GM12878 (cell line): ENCODE data around the gene GPN1. TPM values are rescaled to one million over a fixed set of nuclear protein-coding genes. Genes with fewer than 3 reads are reported as not detected.

Source experiments
- BMI1 ChIP-seq: fragments of 450-650 bp; IDR thresholded peaks from 2 replicates; pipeline ENCODE4 v1.6.1; 2016; ENCODE audit warnings: mild to moderate bottlenecking, moderate library complexity, borderline replicate concordance
- CBX5 ChIP-seq: sonication (generic); IDR thresholded peaks from 2 replicates; pipeline ENCODE4 v1.6.1; 2016; ENCODE audit warnings: low read depth, moderate library complexity, mild to moderate bottlenecking, inconsistent platforms
- CEBPB ChIP-seq, 2 experiments: fragments of 150-350 bp in 1 of 2; IDR thresholded peaks; 2 replicates each; pipeline ENCODE4 v1.6.1; 2012 to 2014; ENCODE audit warnings: low read depth in 2 of 2, low read length in 2 of 2, borderline replicate concordance in 1 of 2, inconsistent platforms in 1 of 2
- E2F8 ChIP-seq: fragments of 450-650 bp; IDR thresholded peaks from 2 replicates; pipeline ENCODE4 v1.6.1; 2018; ENCODE audit warnings: mild to moderate bottlenecking, low read depth, moderate library complexity; ENCODE audit not compliant: partially characterized antibody
- E4F1 ChIP-seq: fragments of 450-650 bp; IDR thresholded peaks from 2 replicates; pipeline ENCODE4 v1.6.1; 2018; ENCODE audit warnings: borderline replicate concordance, mild to moderate bottlenecking; ENCODE audit not compliant: partially characterized antibody
- EZH2 ChIP-seq: IDR thresholded peaks from 2 replicates; pipeline ENCODE4 v1.6.1; 2012; ENCODE audit warnings: low read depth, mild to moderate bottlenecking, control low read depth, inconsistent platforms, low read length, borderline replicate concordance; ENCODE audit not compliant: control insufficient read depth
- MEF2A ChIP-seq: IDR thresholded peaks from 2 replicates; pipeline ENCODE4 v1.6.1; 2011; ENCODE audit warnings: low read depth, mild to moderate bottlenecking, low read length, moderate library complexity; ENCODE audit not compliant: insufficient read depth
- NR2F1 ChIP-seq: fragments of 450-650 bp; conservative IDR thresholded peaks from 2 replicates; pipeline ENCODE4 v1.6.1; 2017; ENCODE audit warnings: mild to moderate bottlenecking
- PAX5 ChIP-seq: IDR thresholded peaks from 2 replicates; pipeline ENCODE4 v1.6.1; 2011; ENCODE audit warnings: low read depth, low read length, borderline replicate concordance
- PKNOX1 ChIP-seq: fragments of 450-650 bp; IDR thresholded peaks from 2 replicates; pipeline ENCODE4 v1.6.1; 2016; ENCODE audit warnings: mild to moderate bottlenecking
- RAD51 ChIP-seq: fragments of 450-650 bp; IDR thresholded peaks from 2 replicates; pipeline ENCODE4 v1.6.1; 2016; ENCODE audit warnings: moderate library complexity, mild to moderate bottlenecking, inconsistent platforms
- SIX5 ChIP-seq: IDR thresholded peaks from 2 replicates; pipeline ENCODE4 v1.6.1; 2011; ENCODE audit warnings: mild to moderate bottlenecking, low read depth, low read length, moderate library complexity; ENCODE audit not compliant: severe bottlenecking
- SMARCA5 ChIP-seq: fragments of 450-650 bp; IDR thresholded peaks from 2 replicates; pipeline ENCODE4 v1.6.1; 2017; ENCODE audit warnings: mild to moderate bottlenecking
- SREBF2 ChIP-seq: IDR thresholded peaks from 2 replicates; pipeline ENCODE4 v1.6.1; 2012; ENCODE audit warnings: mild to moderate bottlenecking, low read length
- TCF7 ChIP-seq: IDR thresholded peaks from 2 replicates; pipeline ENCODE4 v1.6.1; 2014; ENCODE audit warnings: antibody characterized with exemption, borderline replicate concordance
- ZBTB33 ChIP-seq: fragments of 450-650 bp; IDR thresholded peaks from 2 replicates; pipeline ENCODE4 v1.6.1; 2017; ENCODE audit warnings: mild to moderate bottlenecking
- ZNF622 ChIP-seq: fragments of 450-650 bp; IDR thresholded peaks from 2 replicates; pipeline ENCODE4 v1.6.1; 2017; ENCODE audit warnings: mild to moderate bottlenecking, inconsistent platforms
- ZSCAN29 ChIP-seq: fragments of 450-650 bp; IDR thresholded peaks from 2 replicates; pipeline ENCODE4 v1.6.1; 2017; ENCODE audit warnings: mild to moderate bottlenecking, moderate library complexity
- polyA plus RNA-seq, 11 experiments: library from polyadenylated mRNA; depleted of rRNA in 4 of 11; unstranded in 6 of 11; stranded (reverse) in 5 of 11; fragments of >200 nt; fragmentation: Nextera tagmentation in 4 of 11; fragmentation: Illumina TruSeq in 1 of 11; extraction: Ambion mirVana in 4 of 11; extraction: Trizol in 1 of 11; gene quantifications; 1 replicate in 1 of 11; 2 replicates in 10 of 11; pipeline versions ENCODE4 v1.2.1 to v1.2.3, GENCODE V29; 2011 to 2016; ENCODE audit warnings: inconsistent platforms in 2 of 11, missing spikeins in 2 of 11, low read depth in 1 of 11
- total RNA-seq, 4 experiments: library from RNA; depleted of rRNA in 3 of 4; stranded (reverse); fragments of >200 nt in 3 of 4; fragmentation: Illumina TruSeq in 1 of 4; extraction: Trizol in 1 of 4; gene quantifications; 2 replicates each; pipeline versions ENCODE4 v1.2.1 to v1.2.3, GENCODE V29; 2013 to 2021
- TF ChIP-seq, protein P1 (sequence below): IDR thresholded peaks from 2 replicates; pipeline ENCODE4 v1.6.1; 2011; ENCODE audit warnings: borderline replicate concordance, low read depth, mild to moderate bottlenecking, moderate library complexity, low read length; ENCODE audit not compliant: insufficient read depth, poor library complexity, severe bottlenecking

Gene GPN1
- total and polyA plus RNA-seq, 10 of the 15 experiments (the other 5 are each of a cell fraction or from before 2014, with no cell fraction given): 32.1 to 108 (median 60.4) TPM

- TF ChIP-seq, protein P1, sequence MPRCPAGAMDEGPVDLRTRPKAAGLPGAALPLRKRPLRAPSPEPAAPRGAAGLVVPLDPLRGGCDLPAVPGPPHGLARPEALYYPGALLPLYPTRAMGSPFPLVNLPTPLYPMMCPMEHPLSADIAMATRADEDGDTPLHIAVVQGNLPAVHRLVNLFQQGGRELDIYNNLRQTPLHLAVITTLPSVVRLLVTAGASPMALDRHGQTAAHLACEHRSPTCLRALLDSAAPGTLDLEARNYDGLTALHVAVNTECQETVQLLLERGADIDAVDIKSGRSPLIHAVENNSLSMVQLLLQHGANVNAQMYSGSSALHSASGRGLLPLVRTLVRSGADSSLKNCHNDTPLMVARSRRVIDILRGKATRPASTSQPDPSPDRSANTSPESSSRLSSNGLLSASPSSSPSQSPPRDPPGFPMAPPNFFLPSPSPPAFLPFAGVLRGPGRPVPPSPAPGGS: no peak
- TF ChIP-seq RAD51 (peak; percentile 43; the same call in 1 of the 2 replicates), BMI1 (no peak), ZNF622 (peak; percentile 49; the same call in 1 of the 2 replicates), E2F8 (peak; percentile 98), ZSCAN29 (0 out of 2 replicates have a peak, but pooled peaks have one; percentile 19), PAX5 (peak; percentile 100), CBX5 (peak; percentile 72; the same call in 1 of the 2 replicates), EZH2 (no peak), TCF7 (peak; percentile 67; the same call in 1 of the 2 replicates), NR2F1 (peak; percentile 76), MEF2A (0 out of 2 replicates have a peak, but pooled peaks have one; percentile 50), SREBF2 (no peak), ZBTB33 (no peak), SIX5 (peak; percentile 55), CEBPB (IDR thresholded peaks at IDR 0.05; ENCODE audit: borderline replicate concordance in 1 of 2, low read depth in 2 of 2, low read length in 2 of 2) (no peak; a peak in 1 of 4 replicates), E4F1 (peak; percentile 49), SMARCA5 (peak; percentile 70), PKNOX1 (peak; percentile 90)
These were observed 34.7 kb downstream of the GPN1 start, which contains the start of the genes SLC4A1AP and SUPT7L (continued) for GRCh38 chr2:27663285-27664153.
